Fibroblast of upper back skin (primary cell): ENCODE data around the gene EIF2B1.
"Not testable (repeated sequence)": the region's sequence is repeated elsewhere in the genome, so short reads cannot be mapped to it uniquely, and the experiment has no call there.

Experiments
- DNase-seq: peaks from one replicate; pipeline ENCODE4 v3.0.0-alpha.2; 2013

Gene EIF2B1

GRCh38 chr12:123617144-123617543, 16.3 kb downstream of the EIF2B1 start:
- no peak for DNase-seq

- DNase-seq, result peak; percentile 21
These were observed 19.0 kb downstream of the EIF2B1 start for GRCh38 chr12:123614531-123614930.

GRCh38 chr12:123614110-123614509, 19.4 kb downstream of the EIF2B1 start:
- DNase-seq, result no peak

- no peak for DNase-seq
These were observed 25.3 kb downstream of the EIF2B1 start for GRCh38 chr12:123608182-123608581.

GRCh38 chr12:123607756-123608155, 25.7 kb downstream of the EIF2B1 start:
- no peak for DNase-seq

- DNase-seq, result not testable (repeated sequence)
These were observed 30.0 kb downstream of the EIF2B1 start for GRCh38 chr12:123603495-123603894.

GRCh38 chr12:123602651-123603195, 30.8 kb downstream of the EIF2B1 start:
- no peak for DNase-seq

- peak; percentile 75 for DNase-seq
These were observed 31.6 kb downstream of the EIF2B1 start, which contains the start of gene DDX55 for GRCh38 chr12:123601602-123602489. DDX55 (plus strand) TSS chr12:123602099; CDS start chr12:123602149, 50 bp downstream.

- no peak for DNase-seq
These were observed 33.8 kb downstream of the EIF2B1 start for GRCh38 chr12:123599721-123600120.

- DNase-seq, result no peak
These were observed 34.2 kb downstream of the EIF2B1 start for GRCh38 chr12:123599310-123599709.

- no peak for DNase-seq
These were observed 35.0 kb downstream of the EIF2B1 start for GRCh38 chr12:123598522-123598921.

GRCh38 chr12:123597100-123597499, 36.4 kb downstream of the EIF2B1 start:
- no peak for DNase-seq

GRCh38 chr12:123595729-123596128, 37.8 kb downstream of the EIF2B1 start:
- DNase-seq, result no peak

- no peak for DNase-seq
These were observed 41.6 kb downstream of the EIF2B1 start for GRCh38 chr12:123591702-123592481.

GRCh38 chr12:123580772-123581171, 52.7 kb downstream of the EIF2B1 start:
- no peak for DNase-seq

GRCh38 chr12:123578829-123579228, 54.7 kb downstream of the EIF2B1 start:
- not testable (repeated sequence) for DNase-seq

- DNase-seq, result no peak
These were observed 55.2 kb downstream of the EIF2B1 start for GRCh38 chr12:123578243-123578642.

GRCh38 chr12:123576611-123577010, 56.9 kb downstream of the EIF2B1 start:
- peak; percentile 32 for DNase-seq

- DNase-seq, result no peak
These were observed 59.6 kb downstream of the EIF2B1 start for GRCh38 chr12:123573870-123574269.

GRCh38 chr12:123572391-123572790, 61.1 kb downstream of the EIF2B1 start:
- no peak for DNase-seq

GRCh38 chr12:123571343-123571813, 62.1 kb downstream of the EIF2B1 start:
- peak; percentile 90 for DNase-seq
